GM12874 (cell line): ENCODE measurements around the gene GCGR.

Experiments used
- TF ChIP-seq, protein P1 (sequence below): IDR thresholded peaks from 2 replicates; pipeline ENCODE4 v1.5.1; 2011; ENCODE audit warnings: low read depth, mild to moderate bottlenecking, control low read depth, low read length, moderate library complexity; ENCODE audit not compliant: insufficient read depth

The GCGR gene

DNA sequence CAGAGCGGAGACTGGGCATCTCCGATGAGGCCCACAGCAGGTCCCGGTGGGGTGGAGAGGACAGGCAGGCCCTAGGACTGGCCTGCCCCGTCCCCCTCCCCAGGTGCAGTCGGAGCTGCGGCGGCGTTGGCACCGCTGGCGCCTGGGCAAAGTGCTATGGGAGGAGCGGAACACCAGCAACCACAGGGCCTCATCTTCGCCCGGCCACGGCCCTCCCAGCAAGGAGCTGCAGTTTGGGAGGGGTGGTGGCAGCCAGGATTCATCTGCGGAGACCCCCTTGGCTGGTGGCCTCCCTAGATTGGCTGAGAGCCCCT is 9.4 kb downstream of the GCGR start:
- TF ChIP-seq, protein P1, sequence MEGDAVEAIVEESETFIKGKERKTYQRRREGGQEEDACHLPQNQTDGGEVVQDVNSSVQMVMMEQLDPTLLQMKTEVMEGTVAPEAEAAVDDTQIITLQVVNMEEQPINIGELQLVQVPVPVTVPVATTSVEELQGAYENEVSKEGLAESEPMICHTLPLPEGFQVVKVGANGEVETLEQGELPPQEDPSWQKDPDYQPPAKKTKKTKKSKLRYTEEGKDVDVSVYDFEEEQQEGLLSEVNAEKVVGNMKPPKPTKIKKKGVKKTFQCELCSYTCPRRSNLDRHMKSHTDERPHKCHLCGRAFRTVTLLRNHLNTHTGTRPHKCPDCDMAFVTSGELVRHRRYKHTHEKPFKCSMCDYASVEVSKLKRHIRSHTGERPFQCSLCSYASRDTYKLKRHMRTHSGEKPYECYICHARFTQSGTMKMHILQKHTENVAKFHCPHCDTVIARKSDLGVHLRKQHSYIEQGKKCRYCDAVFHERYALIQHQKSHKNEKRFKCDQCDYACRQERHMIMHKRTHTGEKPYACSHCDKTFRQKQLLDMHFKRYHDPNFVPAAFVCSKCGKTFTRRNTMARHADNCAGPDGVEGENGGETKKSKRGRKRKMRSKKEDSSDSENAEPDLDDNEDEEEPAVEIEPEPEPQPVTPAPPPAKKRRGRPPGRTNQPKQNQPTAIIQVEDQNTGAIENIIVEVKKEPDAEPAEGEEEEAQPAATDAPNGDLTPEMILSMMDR, result no peak

GRCh38 chr17:81813861-81814683 is 10.1 kb downstream of the GCGR start:
- TF ChIP-seq, protein P1, result no peak

DNA sequence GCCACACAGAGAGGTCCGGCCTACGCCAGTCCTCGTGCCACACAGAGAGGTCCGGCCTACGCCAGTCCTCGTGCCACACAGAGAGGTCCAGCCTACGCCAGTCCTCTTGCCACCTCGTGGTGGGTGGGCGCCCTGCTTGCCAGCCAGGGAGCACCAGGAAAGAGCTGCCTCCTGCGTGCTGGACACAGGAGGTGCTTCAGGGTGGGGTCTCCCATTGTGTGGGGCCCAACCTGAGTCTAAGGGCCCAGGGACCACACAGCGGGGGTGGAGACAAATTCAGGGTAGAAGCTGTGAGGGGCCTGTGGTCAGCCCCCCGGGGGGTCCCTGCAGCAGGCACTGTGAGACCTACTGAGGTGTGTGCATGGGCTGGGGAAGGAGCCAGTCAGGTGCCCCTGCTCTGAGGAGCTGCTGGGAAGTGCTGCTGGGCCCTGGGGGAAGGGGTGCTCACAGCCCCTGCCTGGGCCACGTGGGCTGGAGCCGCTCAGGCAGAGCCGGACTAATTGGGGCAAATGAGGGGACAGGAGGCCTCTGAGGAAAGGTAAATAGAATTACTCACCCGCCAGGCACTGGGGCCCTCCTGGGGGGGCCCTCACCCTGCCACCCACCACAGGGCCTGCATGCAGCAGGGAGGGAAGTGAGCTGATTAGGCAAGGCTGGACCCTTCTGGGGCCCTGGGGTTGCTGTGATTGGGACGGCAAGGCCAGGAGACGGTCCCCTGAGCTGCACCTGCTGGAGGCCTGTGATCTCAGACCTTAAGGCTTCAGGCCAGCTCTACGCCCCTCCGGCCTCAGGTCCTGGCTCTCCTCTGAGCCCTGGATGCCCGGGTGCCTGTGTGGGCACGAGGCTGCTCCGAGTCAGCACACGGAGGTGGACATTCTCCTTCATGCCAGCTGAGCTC is 11.0 kb downstream of the GCGR start:
- TF ChIP-seq, protein P1, result no peak

GRCh38 chr17:81815646-81815986 is 11.7 kb downstream of the GCGR start:
- TF ChIP-seq, protein P1, result no peak

DNA sequence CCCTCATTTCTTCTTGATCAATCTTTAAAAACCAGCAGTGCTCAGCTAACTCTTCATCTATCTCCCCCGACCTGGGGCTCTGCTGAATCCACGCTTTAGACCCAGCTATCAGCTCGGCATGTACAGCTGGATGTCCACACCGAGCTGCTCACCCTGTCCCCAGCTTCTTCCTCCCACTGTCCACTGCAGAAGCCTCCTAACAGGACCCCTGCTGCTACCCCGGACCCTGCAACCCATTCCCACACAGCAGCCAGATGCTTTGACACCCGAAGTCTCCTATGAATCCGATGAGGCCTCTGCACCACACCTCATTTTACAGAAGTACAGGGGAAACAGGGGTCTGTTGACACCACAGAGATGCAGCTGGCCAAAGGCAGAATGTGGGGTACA is 13.8 kb downstream of the GCGR start:
- TF ChIP-seq, protein P1, result no peak

DNA sequence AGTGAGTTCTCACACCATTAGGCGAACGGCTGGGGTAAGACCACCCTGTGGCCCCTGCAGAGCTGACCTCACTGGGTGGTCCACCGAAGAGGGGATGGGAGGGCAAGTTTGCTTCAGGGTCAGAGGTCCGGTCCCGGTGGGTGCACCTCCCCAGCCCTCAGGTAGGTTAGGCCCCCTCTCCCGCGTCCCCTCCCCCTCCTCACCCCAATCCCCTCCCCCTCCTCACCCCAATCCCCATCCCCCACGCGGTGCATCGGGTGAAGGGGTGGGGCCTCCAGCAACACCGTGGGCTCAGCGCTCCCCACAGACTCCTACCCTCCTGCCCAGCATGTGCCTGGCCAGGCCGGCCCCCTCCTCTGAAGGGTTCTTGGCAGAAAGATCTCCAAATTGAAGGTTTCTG is 15.8 kb downstream of the GCGR start:
- TF ChIP-seq, protein P1, result no peak

DNA sequence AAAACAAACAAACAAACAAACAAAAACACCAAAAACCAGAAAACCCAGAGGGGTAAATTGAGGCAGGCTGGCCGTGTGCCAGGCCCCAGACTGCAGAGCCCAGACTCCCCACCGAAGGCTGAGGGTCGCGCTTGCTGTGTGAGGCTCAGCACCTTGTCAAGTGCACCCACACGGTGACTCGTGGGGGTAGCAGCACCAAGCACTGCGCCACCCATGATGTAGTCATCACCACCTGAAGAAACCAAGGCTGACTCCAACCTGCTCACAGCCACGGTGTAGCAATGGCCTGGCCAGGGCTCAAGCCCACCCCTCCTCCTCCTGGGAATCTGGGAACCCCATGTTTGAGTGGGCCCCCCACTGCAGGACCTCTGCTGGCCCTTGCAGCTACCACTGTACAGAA is 17.2 kb downstream of the GCGR start:
- TF ChIP-seq, protein P1, result no peak
